GM12878 (cell line): ENCODE data around the gene ALX4. TPM values are rescaled to one million over a fixed set of nuclear protein-coding genes. Genes with fewer than 3 reads are reported as not detected.

Experiments used
- ATAC-seq: fragments of 200-7000 bp; cut with Tn5 transposase; 3 replicates; pipeline ENCODE4 v1.9.1; 2020; ENCODE audit warnings: mild to moderate bottlenecking, moderate library complexity
- BruUV-seq: library from RNA; stranded (reverse); fragments of 400-500 nt; replicated peaks from 2 replicates; lab custom pipeline; 2021; lab: Mats Ljungman, UMichigan
- CTCF ChIA-PET: fragments of 300-600 bp; sonication (Branson Sonifier 250); formaldehyde crosslinking; extraction: SDS; loops from one replicate; lab custom pipeline; 2021; ENCODE audit warnings: inconsistent platforms; lab: Yijun Ruan, JAX
- POLR2A ChIA-PET: fragments of 350-600 bp; formaldehyde crosslinking; extraction: SDS; loops from one replicate; lab custom pipeline; 2021; ENCODE audit warnings: inconsistent platforms; lab: Charles Lee
- RAD21 ChIA-PET: fragments of 300-600 bp; sonication (Branson Sonifier 250); formaldehyde crosslinking; loops from one replicate; lab custom pipeline; 2023; ENCODE audit warnings: antibody characterized with exemption; ENCODE audit not compliant: unreplicated experiment; lab: Charles Lee
- SMC1A ChIA-PET: fragments of 300-600 bp; sonication (Branson Sonifier 250); formaldehyde crosslinking; loops from one replicate; lab custom pipeline; 2023; ENCODE audit not compliant: unreplicated experiment, uncharacterized antibody; lab: Charles Lee
- DNase-seq: peaks from one replicate; pipeline ENCODE4 v3.0.0-alpha.2; 2011; ENCODE audit warnings: low read depth, low spot score
- FAIRE-seq: peaks from 3 replicates; lab custom pipeline; 2011; peaks lifted over from hg19 to GRCh38; lab: Jason Lieb, UNC
- H2AFZ ChIP-seq: 2 replicates; pipeline ENCODE4 v1.6.0; 2011; ENCODE audit warnings: low read depth, low read length, control low read depth; ENCODE audit not compliant: control insufficient read depth
- H3K27ac ChIP-seq: 2 replicates; pipeline ENCODE4 v1.5.1; 2011; ENCODE audit warnings: control low read depth; ENCODE audit not compliant: control insufficient read depth, insufficient read depth
- H3K27me3 ChIP-seq, 2 experiments: replicated peaks in 1 of 2; 2 replicates each; pipeline versions ENCODE4 v1.6.0 to v1.6.1; 2011; ENCODE audit warnings: low read length in 1 of 2; ENCODE audit not compliant: control insufficient read depth in 2 of 2, insufficient read depth in 2 of 2
- H3K36me3 ChIP-seq, 2 experiments: 2 replicates each; pipeline ENCODE4 v1.5.1; 2011; ENCODE audit warnings: low read length in 1 of 2; ENCODE audit not compliant: control insufficient read depth in 2 of 2, insufficient read depth in 2 of 2
- H3K4me1 ChIP-seq: 2 replicates; pipeline ENCODE4 v1.6.1; 2011; ENCODE audit warnings: mild to moderate bottlenecking, low read length, moderate library complexity, mixed read lengths; ENCODE audit not compliant: control insufficient read depth, insufficient read depth
- H3K4me2 ChIP-seq: 2 replicates; pipeline ENCODE4 v1.6.0; 2011; ENCODE audit warnings: control low read depth; ENCODE audit not compliant: control insufficient read depth, insufficient read depth
- H3K4me3 ChIP-seq: fragments of 200-600 bp; sonication (generic); 2 replicates; pipeline ENCODE4 v1.5.1; 2016
- H3K79me2 ChIP-seq: 2 replicates; pipeline ENCODE4 v1.6.0; 2011; ENCODE audit warnings: low read length; ENCODE audit not compliant: control insufficient read depth, insufficient read depth
- H3K9ac ChIP-seq: 2 replicates; pipeline ENCODE4 v1.8.0; 2011; ENCODE audit warnings: low read length, control low read depth, mixed read lengths; ENCODE audit not compliant: control insufficient read depth, insufficient read depth
- H3K9me3 ChIP-seq: replicated peaks from 3 replicates; pipeline ENCODE4 v1.5.1; 2011; ENCODE audit warnings: mild to moderate bottlenecking, low read length; ENCODE audit not compliant: control insufficient read depth, insufficient read depth
- H4K20me1 ChIP-seq: 2 replicates; pipeline ENCODE4 v1.6.0; 2011; ENCODE audit not compliant: control insufficient read depth, insufficient read depth
- ASH2L ChIP-seq: fragments of 300-600, 200-600 bp; sonication (generic); IDR thresholded peaks from 2 replicates; pipeline ENCODE4 v1.6.1; 2017; ENCODE audit warnings: low read depth, mild to moderate bottlenecking, borderline replicate concordance
- BMI1 ChIP-seq: fragments of 450-650 bp; IDR thresholded peaks from 2 replicates; pipeline ENCODE4 v1.6.1; 2016; ENCODE audit warnings: mild to moderate bottlenecking, moderate library complexity, borderline replicate concordance
- CREB1 ChIP-seq: IDR thresholded peaks from 2 replicates; pipeline ENCODE4 v1.6.1; 2012; ENCODE audit warnings: low read depth, mild to moderate bottlenecking, inconsistent platforms
- CREM ChIP-seq: IDR thresholded peaks from 2 replicates; pipeline ENCODE4 v1.6.1; 2014; ENCODE audit warnings: antibody characterized with exemption, low read depth
- EGR1 ChIP-seq, 2 experiments: IDR thresholded peaks; 1 replicate in 1 of 2; 2 replicates in 1 of 2; pipeline ENCODE4 v1.6.1; 2011 to 2012; ENCODE audit warnings: low read depth in 2 of 2, low read length in 2 of 2, borderline replicate concordance in 1 of 2, mild to moderate bottlenecking in 1 of 2, moderate library complexity in 1 of 2
- EP300 ChIP-seq, 2 experiments: fragments of 150-350 bp in 1 of 2; IDR thresholded peaks; 2 replicates each; pipeline ENCODE4 v1.6.1; 2011 to 2012; ENCODE audit warnings: low read depth in 2 of 2, low read length in 2 of 2, borderline replicate concordance in 1 of 2, improper control_type of control experiment in 1 of 2, inconsistent platforms in 1 of 2; ENCODE audit not compliant: control insufficient read depth in 1 of 2
- FOS ChIP-seq: IDR thresholded peaks from 3 replicates; pipeline ENCODE4 v1.6.1; 2011; ENCODE audit warnings: borderline replicate concordance; ENCODE audit not compliant: insufficient read length; ENCODE audit errors: extremely low read depth
- HSF1 ChIP-seq: fragments of 150-350 bp; IDR thresholded peaks from 2 replicates; pipeline ENCODE4 v1.6.1; 2014; ENCODE audit warnings: mild to moderate bottlenecking, low read depth, low read length
- IKZF1 ChIP-seq: fragments of 450-650 bp; conservative IDR thresholded peaks from 2 replicates; pipeline ENCODE4 v1.6.1; 2017; ENCODE audit warnings: antibody characterized with exemption, mild to moderate bottlenecking
- KLF5 ChIP-seq: fragments of 450-650 bp; IDR thresholded peaks from 2 replicates; pipeline ENCODE4 v1.6.1; 2014; ENCODE audit warnings: mild to moderate bottlenecking; ENCODE audit not compliant: partially characterized antibody
- NR2F1 ChIP-seq: fragments of 450-650 bp; conservative IDR thresholded peaks from 2 replicates; pipeline ENCODE4 v1.6.1; 2017; ENCODE audit warnings: mild to moderate bottlenecking
- NRF1 ChIP-seq: conservative IDR thresholded peaks from 2 replicates; pipeline ENCODE4 v1.6.1; 2011; ENCODE audit warnings: mild to moderate bottlenecking, low read depth, low read length, improper control_type of control experiment
- PBX3 ChIP-seq: IDR thresholded peaks from 2 replicates; pipeline ENCODE4 v1.6.1; 2011; ENCODE audit warnings: mild to moderate bottlenecking, low read depth, low read length, moderate library complexity; ENCODE audit not compliant: insufficient replicate concordance
- POLR2AphosphoS5 ChIP-seq: IDR thresholded peaks from 2 replicates; pipeline ENCODE4 v1.6.1; 2011; ENCODE audit warnings: mild to moderate bottlenecking, low read length, inconsistent platforms
- RFX5 ChIP-seq: IDR thresholded peaks from 2 replicates; pipeline ENCODE4 v1.6.1; 2011; ENCODE audit warnings: low read depth, low read length, improper control_type of control experiment
- SIX5 ChIP-seq: IDR thresholded peaks from 2 replicates; pipeline ENCODE4 v1.6.1; 2011; ENCODE audit warnings: mild to moderate bottlenecking, low read depth, low read length, moderate library complexity; ENCODE audit not compliant: severe bottlenecking
- STAT1 ChIP-seq: fragments of 450-650 bp; conservative IDR thresholded peaks from 2 replicates; pipeline ENCODE4 v1.6.1; 2014; ENCODE audit warnings: antibody characterized with exemption, mild to moderate bottlenecking
- SUZ12 ChIP-seq: fragments of 200-600 bp; sonication (generic); IDR thresholded peaks from one replicate; pipeline ENCODE4 v1.6.1; 2018; ENCODE audit warnings: antibody characterized with exemption, mild to moderate bottlenecking; ENCODE audit not compliant: unreplicated experiment
- WGBS: methylation state at CpG from one replicate; pipeline ENCODE4 v1.1.6; 2016; ENCODE audit warnings: low lambda C conversion rate; ENCODE audit not compliant: insufficient replicate concordance, insufficient coverage; ENCODE audit errors: missing lambda C conversion rate; 5-methylcytosine and 5-hydroxymethylcytosine counted together
- in situ Hi-C: fragments of 300-500 bp; cut with MboI; formaldehyde crosslinking; loops from 9 replicates; pipeline ENCODE4 v1.14.3; 2018; ENCODE audit warnings: mixed read lengths
- intact Hi-C: fragments of 100-400 bp; cut with micrococcal nuclease; formaldehyde crosslinking; loops from one replicate; pipeline ENCODE4 v1.14.2; 2022; ENCODE audit not compliant: unreplicated experiment
- polyA plus RNA-seq, 11 experiments: library from polyadenylated mRNA; depleted of rRNA in 4 of 11; unstranded in 6 of 11; stranded (reverse) in 5 of 11; fragments of >200 nt; fragmentation: Nextera tagmentation in 4 of 11; fragmentation: Illumina TruSeq in 1 of 11; extraction: Ambion mirVana in 4 of 11; extraction: Trizol in 1 of 11; gene quantifications; 1 replicate in 1 of 11; 2 replicates in 10 of 11; pipeline versions ENCODE4 v1.2.1 to v1.2.3, GENCODE V29; 2011 to 2016; ENCODE audit warnings: inconsistent platforms in 2 of 11, missing spikeins in 2 of 11, low read depth in 1 of 11
- total RNA-seq, 4 experiments: library from RNA; depleted of rRNA in 3 of 4; stranded (reverse); fragments of >200 nt in 3 of 4; fragmentation: Illumina TruSeq in 1 of 4; extraction: Trizol in 1 of 4; gene quantifications; 2 replicates each; pipeline versions ENCODE4 v1.2.1 to v1.2.3, GENCODE V29; 2013 to 2021

ALX4 gene
- total and polyA plus RNA-seq, 10 of the 15 experiments (the other 5 are each of a cell fraction or from before 2014, with no cell fraction given), result not detected

- TF ChIP-seq CREM (no peak), NRF1 (no peak)
- TF ChIP-seq, all 136 proteins: peak for 0
These were observed 34.5 kb upstream of the ALX4 start (continued) for GRCh38 chr11:44344423-44344820.

GRCh38 chr11:44343778-44344422 is 34.0 kb upstream of the ALX4 start:
- intact Hi-C loops, result no loop called here
- Histone ChIP-seq H3K9ac (no peak overlapping the region), H2AFZ (no peak overlapping the region), H3K36me3 (no peaks in the 10 kb centered on the region), H3K9me3 (no peaks in the 10 kb centered on the region), H4K20me1 (no peaks in the 10 kb centered on the region), H3K27ac (no peak overlapping the region), H3K79me2 (no peaks in the 10 kb centered on the region), H3K4me2 (no peak overlapping the region), H3K4me1 (no peaks in the 10 kb centered on the region), H3K27me3 (peaks cover 1 to 5% of the 10 kb centered on the region in 2 experiments; a peak in 3 of 4 replicates), H3K4me3 (no peak overlapping the region)
- SMC1A ChIA-PET, result no interaction called here
- RAD21 ChIA-PET, result interaction anchor here (1.0 kb wide), 1 partner anchor 10 kb away, joined by 3 read pairs; no protein-coding TSS in a partner anchor
- no TSS peak for BruUV-seq
- 10% methylated on average over 5 of the region's 5 CpGs for WGBS
- POLR2A ChIA-PET, result no interaction called here
- FAIRE-seq (no peak), ATAC-seq (no peak), DNase-seq (no peak)
- in situ Hi-C loops, result no loop called here
- CTCF ChIA-PET, result interaction anchor here (0.5 kb wide), 1 partner anchor 234 kb away, joined by 3 read pairs; no protein-coding TSS in a partner anchor
- TF ChIP-seq STAT1, result no peak
- no peak for TF ChIP-seq BMI1
- TF ChIP-seq FOS, result no peak
- no peak for TF ChIP-seq SIX5
- no peak for TF ChIP-seq EP300 (IDR thresholded peaks at IDR 0.05; ENCODE audit: borderline replicate concordance in 1 of 2, control insufficient read depth in 1 of 2, low read depth in 2 of 2, low read length in 2 of 2)
- no peak for TF ChIP-seq IKZF1
- no peak for TF ChIP-seq SUZ12
- TF ChIP-seq NR2F1, result no peak
- TF ChIP-seq ASH2L, result no peak
- no peak for TF ChIP-seq RFX5
- no peak for TF ChIP-seq POLR2AphosphoS5
- no peak for TF ChIP-seq PBX3
- TF ChIP-seq HSF1, result no peak
- no peak for TF ChIP-seq CREB1
- TF ChIP-seq KLF5, result no peak
- no peak for TF ChIP-seq EGR1 (IDR thresholded peaks at IDR 0.05; ENCODE audit: borderline replicate concordance in 1 of 2, low read depth in 2 of 2, low read length in 2 of 2)
